ENCODE data around the gene USHBP1.
"Not testable (repeated sequence)": the region's sequence is repeated elsewhere in the genome, so short reads cannot be mapped to it uniquely, and the experiment has no call there.

The USHBP1 gene

DNA sequence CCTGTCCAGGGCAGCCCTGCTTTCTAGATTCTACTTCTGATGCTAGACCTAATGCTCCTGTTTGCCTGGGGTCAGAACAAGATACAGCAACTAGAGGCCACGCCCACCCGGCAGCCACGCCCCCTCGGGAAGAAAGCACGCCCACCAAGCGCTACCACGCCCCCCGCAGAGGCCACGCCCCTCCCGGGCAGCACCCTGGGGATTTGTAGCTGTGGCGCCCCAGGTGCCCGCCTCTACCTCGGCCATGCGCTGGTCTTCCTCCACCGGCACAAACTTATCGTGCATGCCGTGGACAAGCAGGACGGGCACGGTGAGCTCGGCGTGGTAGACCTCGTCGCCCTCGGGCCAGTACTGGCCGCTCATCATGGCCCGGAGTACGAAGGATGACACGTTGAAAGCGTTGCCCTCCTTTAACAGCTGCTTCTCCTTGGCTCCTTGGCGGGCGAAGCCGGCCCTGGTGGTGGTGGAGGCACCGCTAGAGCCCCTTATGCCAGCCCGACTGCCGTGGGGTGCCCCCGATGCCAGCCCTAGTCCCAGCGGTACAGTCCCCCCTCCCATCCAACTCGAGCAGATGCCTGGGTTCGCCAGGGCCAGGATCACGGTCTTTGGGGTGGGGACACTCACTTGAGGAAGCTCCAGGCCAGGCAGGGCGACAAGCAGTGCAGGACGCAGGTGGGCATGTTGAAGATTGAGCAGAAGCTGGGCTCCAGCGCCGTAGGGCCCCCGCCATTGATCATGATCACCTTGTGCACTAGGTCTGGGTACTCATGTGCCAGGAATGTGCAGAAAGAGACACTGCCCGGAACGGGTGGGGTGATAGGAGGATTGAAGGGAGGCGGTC is 29.7 kb upstream of the USHBP1 start:
- no peak for DNase-seq

DNA sequence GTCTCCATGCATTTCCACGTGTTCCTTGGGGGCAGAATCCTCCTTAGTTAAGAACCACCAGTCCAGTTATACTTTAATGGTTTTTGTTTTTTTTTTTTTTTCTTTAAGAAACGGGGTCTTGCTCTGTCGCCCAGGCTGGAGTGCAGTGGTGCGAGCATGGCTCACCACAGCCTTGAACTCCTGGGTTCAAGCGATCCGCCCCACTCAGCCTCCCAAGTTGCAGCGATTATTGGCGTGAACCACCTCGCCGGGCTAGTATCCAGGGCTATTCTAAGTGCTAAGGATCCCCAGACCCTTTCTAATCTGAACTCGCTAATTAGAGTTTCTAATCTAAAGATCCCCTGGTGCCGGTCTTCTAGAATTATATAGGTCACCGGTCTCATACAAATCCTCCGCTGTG is 29.1 kb upstream of the USHBP1 start:
- DNase-seq = no peak

- peak; percentile 89 for DNase-seq
Measured at GRCh38 chr19:17292301-17293074, 27.9 kb upstream of the USHBP1 start.

GRCh38 chr19:17289489-17289888 is 24.9 kb upstream of the USHBP1 start:
- DNase-seq = peak; percentile 78

DNA sequence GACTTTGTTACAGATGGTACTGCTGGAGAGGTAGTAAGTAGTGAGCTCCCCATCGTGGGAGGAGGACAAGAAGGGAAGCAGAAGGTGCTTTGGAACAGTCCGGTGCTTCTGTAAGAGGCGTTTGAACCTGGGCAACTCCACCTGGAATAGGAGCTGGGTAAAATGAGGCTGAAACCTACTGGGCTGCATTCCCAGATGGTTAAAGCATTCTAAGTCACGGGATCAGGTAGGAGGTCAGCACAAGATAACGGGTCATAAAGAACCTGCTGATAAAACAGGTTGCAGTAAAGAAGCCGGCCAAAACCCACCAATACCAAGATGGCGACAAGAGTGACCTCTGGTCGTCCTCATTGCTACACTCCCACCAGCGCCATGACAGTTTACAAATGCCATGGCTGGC is 22.2 kb upstream of the USHBP1 start:
- no peak for DNase-seq

DNA sequence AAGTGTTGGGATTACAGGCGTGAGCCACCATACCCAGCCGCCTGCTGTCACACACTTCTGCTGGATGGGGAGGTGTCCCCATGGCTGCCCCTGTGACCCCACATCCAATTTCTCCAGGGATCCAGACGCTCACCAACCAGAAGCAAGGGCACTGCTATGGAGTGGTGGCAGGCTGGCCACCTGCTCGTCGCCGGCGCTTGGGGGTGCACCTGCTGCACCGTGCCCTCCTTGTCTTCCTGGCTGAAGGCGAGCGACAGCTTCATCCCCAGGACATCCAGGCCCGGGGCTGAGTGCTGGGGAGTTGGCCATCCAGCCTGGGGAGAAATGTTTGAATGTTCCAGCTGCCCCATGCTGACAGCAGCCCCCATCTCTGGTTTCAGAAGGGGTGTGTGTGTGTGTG is 21.7 kb upstream of the USHBP1 start:
- DNase-seq = no peak

DNA sequence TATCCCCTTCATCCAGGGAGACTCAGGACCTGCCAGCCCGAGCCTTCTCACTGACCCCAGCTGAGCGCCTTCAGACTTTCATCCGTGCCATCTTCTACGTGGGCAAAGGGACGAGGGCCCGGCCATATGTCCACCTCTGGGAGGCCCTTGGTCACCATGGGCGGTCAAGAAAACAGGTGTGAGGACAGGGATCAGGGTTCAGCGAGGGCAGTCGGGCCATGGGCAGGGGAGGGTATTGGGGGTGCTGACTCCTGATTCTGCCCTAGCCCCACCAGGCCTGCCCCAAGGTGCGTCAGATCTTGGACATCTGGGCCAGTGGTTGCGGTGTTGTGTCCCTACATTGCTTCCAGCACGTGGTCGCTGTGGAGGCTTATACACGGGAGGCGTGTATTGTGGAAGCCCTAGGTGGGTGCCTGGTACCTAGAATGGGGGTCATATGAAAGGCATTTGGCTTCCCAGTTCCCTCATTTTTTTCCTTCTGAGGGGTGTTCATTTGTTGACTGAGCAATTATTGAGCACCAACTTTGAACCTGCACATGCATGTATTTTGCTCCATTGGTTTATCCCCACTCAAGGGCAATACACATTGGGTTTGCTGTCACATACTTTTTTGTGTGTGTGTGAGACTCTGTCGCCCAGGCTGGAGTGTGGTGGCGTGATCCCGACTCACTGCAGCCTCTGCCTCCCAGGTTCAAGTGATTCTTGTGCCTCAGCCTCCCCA is 21.0 kb upstream of the USHBP1 start:
- no peak for DNase-seq

- no peak for DNase-seq
Measured at GRCh38 chr19:17283504-17283996, 19.0 kb upstream of the USHBP1 start.

DNA sequence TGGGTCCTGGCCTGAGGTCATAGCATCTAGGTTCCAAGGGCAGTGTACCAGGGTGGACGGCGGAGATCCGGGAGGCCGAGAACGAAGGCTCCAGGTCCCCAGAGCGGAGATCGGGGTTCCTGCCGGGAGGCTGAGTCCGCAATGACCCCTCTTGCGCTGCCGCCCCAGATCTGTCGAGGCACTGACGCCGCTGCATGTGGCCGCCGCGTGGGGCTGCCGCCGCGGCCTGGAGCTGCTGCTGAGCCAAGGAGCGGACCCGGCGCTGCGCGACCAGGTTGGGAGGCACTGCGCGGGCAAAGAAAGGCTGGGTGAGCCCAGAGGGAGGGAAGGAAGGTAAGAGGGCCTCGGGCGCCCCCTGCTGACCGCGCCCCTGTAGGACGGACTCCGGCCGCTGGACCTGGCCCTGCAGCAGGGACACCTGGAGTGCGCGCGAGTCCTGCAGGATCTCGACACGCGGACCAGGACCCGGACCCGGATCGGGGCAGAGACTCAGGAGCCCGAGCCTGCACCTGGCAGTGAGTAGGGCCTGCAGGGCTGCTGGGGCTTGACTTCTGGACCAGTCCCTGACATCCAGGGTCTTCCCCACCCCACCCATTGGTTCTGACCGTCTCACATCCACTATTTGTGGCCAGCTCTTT is 18.1 kb upstream of the USHBP1 start:
- peak; percentile 77 for DNase-seq

DNA sequence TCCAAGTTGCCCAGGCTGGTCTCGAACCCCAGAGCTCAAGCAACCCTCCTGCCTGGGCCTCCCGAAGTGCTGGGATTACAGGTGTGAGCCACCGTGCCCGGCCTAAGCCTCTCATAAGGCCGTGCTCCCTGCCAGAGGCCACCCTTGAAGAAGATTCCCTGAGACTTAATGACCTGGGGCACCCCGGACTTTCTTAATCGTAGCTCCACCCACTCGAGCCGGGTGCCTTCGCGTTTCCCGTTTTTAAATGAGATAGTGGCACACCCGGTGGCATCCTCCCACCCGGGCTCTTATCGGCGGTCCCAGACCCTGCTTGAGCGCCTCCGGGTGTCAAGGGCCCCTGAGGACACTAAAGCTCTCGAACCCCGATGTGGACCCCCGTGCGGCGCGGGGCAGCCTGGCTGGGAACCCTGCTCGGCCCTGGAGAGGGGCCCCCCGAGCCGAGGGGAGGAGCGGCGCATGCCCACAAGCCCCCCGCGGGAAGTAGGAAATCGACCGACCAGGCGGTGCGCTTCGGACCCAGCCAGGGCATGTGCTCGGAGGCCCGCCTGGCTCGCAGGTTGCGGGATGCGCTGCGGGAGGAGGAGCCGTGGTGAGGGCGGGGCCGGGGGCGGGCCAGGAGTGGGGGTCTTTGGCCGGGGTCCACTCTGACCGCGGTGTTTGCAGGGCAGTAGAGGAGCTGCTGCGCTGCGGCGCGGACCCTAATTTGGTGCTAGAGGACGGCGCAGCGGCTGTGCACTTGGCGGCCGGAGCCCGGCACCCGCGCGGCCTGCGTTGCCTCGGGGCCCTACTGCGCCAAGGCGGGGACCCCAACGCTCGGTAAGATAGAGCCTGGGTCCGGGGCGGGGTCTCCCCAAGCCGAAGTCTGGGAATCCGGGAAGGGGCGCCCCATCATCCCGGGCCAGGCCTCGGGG is 17.1 kb upstream of the USHBP1 start, which contains the start of gene ANKLE1:
Gene ANKLE1 (plus strand): TSS at position 511 of the 914 bp plus-strand sequence. CDS start 20 bp downstream, at position 531.
- no peak for DNase-seq

- no peak for DNase-seq
Measured at GRCh38 chr19:17279436-17279835, 14.9 kb upstream of the USHBP1 start.

DNA sequence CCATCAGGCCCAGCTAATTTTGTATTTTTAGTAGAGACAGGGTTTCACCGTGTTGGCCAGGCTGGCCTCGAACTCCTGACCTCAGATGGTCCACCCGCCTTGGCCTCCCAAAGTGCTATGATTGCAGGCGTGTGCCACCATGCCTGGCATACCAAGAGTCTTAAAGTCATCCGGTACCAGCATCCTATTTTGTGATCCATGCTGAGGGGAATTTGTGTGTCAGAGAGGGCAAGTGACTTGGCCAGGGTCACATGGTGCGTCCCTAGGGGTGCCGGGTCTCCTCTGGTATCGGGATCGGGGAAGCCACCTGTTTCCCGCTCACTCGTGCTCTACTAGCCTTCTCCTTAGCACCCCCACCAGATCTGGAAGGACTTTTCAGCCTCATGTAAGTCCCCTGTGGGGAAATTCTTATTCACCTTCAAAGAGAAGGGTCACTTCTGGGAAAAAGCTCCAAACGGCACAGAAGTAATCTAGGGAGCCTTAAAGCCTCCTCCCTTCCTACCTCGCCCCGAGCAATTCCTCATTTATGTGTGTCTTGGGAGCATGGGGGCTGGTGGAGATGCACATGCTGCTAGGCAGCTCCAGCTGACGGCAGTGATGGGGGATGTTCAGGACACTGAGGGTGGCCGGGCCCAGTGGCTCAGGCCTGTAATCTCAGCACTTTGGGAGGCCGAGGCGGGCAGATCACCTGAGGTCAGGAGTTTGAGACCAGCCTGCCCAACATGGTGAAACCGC is 11.1 kb upstream of the USHBP1 start:
- DNase-seq = no peak

- not testable (repeated sequence) for DNase-seq
Measured at GRCh38 chr19:17274892-17275291, 10.3 kb upstream of the USHBP1 start.

DNA sequence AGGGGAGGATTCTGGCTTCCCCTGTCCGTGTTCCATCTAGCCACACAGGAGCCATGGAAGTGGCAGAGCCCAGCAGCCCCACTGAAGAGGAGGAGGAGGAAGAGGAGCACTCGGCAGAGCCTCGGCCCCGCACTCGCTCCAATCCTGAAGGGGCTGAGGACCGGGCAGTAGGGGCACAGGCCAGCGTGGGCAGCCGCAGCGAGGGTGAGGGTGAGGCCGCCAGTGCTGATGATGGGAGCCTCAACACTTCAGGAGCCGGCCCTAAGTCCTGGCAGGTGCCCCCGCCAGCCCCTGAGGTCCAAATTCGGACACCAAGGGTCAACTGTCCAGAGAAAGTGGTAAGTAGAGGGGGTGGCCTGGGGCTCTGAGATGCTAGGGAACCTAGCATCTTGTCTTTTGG is 4.2 kb upstream of the USHBP1 start:
- DNase-seq = no peak

DNA sequence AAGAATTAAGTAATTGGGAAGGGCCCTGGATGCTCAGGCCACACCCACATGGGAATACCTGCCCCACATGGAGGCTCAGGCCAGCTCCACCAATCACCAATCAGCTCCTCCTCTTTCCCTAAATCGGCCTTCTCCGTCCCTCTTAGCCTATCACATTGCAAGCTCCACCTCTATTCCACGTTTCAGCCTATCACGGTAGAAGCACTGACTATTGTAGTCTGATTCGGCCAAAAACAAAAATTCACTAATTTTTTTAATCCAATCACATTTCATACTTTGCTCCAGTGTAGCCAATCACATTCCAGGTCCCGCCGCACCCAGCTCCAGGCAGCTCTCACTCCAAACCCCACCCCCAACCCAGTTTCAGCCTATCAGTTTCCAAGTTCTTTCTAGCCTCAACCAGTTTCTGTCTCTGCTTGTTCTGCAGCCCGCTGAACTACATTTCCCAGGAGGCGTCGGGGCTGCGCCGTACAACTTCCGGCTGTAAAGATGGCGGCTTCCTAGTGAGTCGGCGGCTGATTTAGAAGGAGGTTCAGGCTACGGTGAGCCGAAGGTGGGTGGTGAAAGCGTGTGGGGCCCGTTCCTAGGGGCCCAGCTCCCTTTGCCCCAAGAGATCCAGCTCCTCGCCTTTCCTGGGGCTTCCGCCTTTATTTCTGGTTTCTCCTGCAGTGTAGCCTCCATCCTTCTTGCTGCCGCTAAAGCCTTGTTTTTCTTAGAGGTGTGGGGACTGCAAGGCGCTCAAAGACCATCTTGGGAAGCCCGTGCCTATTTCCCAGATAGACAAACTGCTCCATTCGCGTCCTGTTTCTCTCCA is 2.6 kb upstream of the USHBP1 start, which contains the start of gene BABAM1:
Gene BABAM1 (plus strand): TSS at position 469 of the 814 bp plus-strand sequence. CDS start 1,364 bp downstream, outside the sequence.
- peak; percentile 99 for DNase-seq

DNA sequence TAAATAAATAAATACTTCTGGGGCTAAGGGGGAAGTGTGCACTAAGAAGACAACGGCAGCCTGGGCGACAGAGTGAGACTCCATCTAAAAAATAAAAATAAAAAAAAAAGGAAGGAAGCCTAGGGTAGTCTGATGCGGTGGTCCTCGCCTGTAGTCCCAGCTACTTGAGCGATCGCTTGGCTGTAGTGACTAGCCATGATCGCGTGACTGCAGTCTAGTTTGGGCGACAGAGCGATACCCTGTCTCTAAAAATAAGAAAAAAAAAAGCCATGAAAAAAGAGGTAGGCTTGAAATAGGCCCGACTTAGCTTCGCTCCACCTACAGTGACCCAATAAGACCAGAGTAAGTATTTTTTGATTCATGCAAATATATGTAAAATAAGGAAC is 2.0 kb upstream of the USHBP1 start:
- DNase-seq = no peak

- DNase-seq = no peak
Measured at GRCh38 chr19:17266026-17266425, 1.5 kb upstream of the USHBP1 start.

GRCh38 chr19:17263712-17264640 is 569 bp downstream of the USHBP1 start:
- DNase-seq = no peak
